HepG2 (cell line): Measurements from ENCODE around the gene IQSEC1. TPM values are rescaled to one million over a fixed set of nuclear protein-coding genes. Genes with fewer than 3 reads are reported as not detected.

ENCODE experiments used
- ATAC-seq: fragments of 200-7000 bp; cut with Tn5 transposase; 3 replicates; pipeline ENCODE4 v1.9.1; 2020; ENCODE audit warnings: mild to moderate bottlenecking, moderate library complexity
- BruUV-seq: library from RNA; stranded (reverse); fragments of 400-500 nt; replicated peaks from 2 replicates; lab custom pipeline; 2021; lab: Mats Ljungman, UMichigan
- CTCF ChIA-PET: fragments of 300-600 bp; formaldehyde crosslinking; extraction: SDS; loops from one replicate; lab custom pipeline; 2021; ENCODE audit warnings: low total read pairs, inconsistent platforms, low intra/inter-chr PET ratio; lab: Yijun Ruan, JAX
- POLR2A ChIA-PET: fragments of 350-600 bp; sonication (Branson Sonifier 250); formaldehyde crosslinking; loops from one replicate; lab custom pipeline; 2020; ENCODE audit warnings: antibody characterized with exemption, inconsistent platforms; lab: Yijun Ruan, JAX
- DNase-seq: peaks from one replicate; pipeline ENCODE4 v3.0.0-alpha.2; 2015; ENCODE audit warnings: low spot score
- FAIRE-seq: peaks from 3 replicates; lab custom pipeline; 2011; peaks lifted over from hg19 to GRCh38; lab: Jason Lieb, UNC
- H2AFZ ChIP-seq: one replicate; pipeline ENCODE4 v1.6.1; 2011; ENCODE audit warnings: low read length, inconsistent platforms
- H3K27ac ChIP-seq: fragments of 300-600 bp; 3 replicates; pipeline ENCODE4 v1.8.0; 2011; ENCODE audit warnings: mixed run types, mild to moderate bottlenecking, mixed read lengths, low read length, inconsistent platforms; ENCODE audit not compliant: insufficient read depth; ENCODE audit errors: extremely low read length
- H3K27me3 ChIP-seq, 2 experiments: fragments of 200-600 bp in 1 of 2; 2 replicates in 1 of 2; 3 replicates in 1 of 2; pipeline versions ENCODE4 v1.6.0 to v1.8.0; 2011; ENCODE audit warnings: low read length in 2 of 2, mild to moderate bottlenecking in 2 of 2, moderate library complexity in 2 of 2, inconsistent platforms in 1 of 2; ENCODE audit not compliant: insufficient read depth in 2 of 2, control insufficient read depth in 1 of 2
- H3K36me3 ChIP-seq, 2 experiments: fragments of 200-600 bp in 1 of 2; replicated peaks in 1 of 2; 2 replicates in 1 of 2; 3 replicates in 1 of 2; pipeline versions ENCODE4 v1.5.1 to v1.8.0; 2011; ENCODE audit warnings: low read length in 2 of 2, inconsistent platforms in 1 of 2; ENCODE audit not compliant: insufficient read depth in 2 of 2, control insufficient read depth in 1 of 2
- H3K4me1 ChIP-seq: 2 replicates; pipeline ENCODE4 v1.5.1; 2012; ENCODE audit warnings: low read length, inconsistent platforms; ENCODE audit not compliant: insufficient read depth
- H3K4me2 ChIP-seq: 2 replicates; pipeline ENCODE4 v1.6.0; 2011; ENCODE audit warnings: low read depth, low read length, inconsistent platforms
- H3K4me3 ChIP-seq, 3 experiments: fragments of 200-600 bp in 1 of 3; sonication (generic), shearing (Covaris generic) in 1 of 3; replicated peaks in 1 of 3; 2 replicates each; pipeline ENCODE4 v1.5.1; 2011 to 2016; ENCODE audit warnings: low read length in 3 of 3, inconsistent platforms in 2 of 3, low read depth in 2 of 3, mild to moderate bottlenecking in 2 of 3, control low read depth in 1 of 3, mixed read lengths in 1 of 3; ENCODE audit not compliant: insufficient read depth in 1 of 3
- H3K79me2 ChIP-seq: one replicate; pipeline ENCODE4 v1.6.1; 2011; ENCODE audit warnings: low read length, inconsistent platforms; ENCODE audit not compliant: insufficient read depth
- H3K9ac ChIP-seq: 2 replicates; pipeline ENCODE4 v1.6.0; 2011; ENCODE audit warnings: mild to moderate bottlenecking, low read depth, low read length, inconsistent platforms; ENCODE audit not compliant: insufficient read depth
- H3K9me3 ChIP-seq: 2 replicates; pipeline ENCODE4 v1.5.1; 2012; ENCODE audit warnings: mild to moderate bottlenecking, low read length
- H4K20me1 ChIP-seq: 2 replicates; pipeline ENCODE4 v1.6.0; 2011; ENCODE audit warnings: inconsistent platforms, mild to moderate bottlenecking, low read length, moderate library complexity; ENCODE audit not compliant: insufficient read depth
- AGO1 ChIP-seq: fragments of 200-400 bp; formaldehyde crosslinking; IDR thresholded peaks from 2 replicates; pipeline ENCODE4 v1.6.1; 2017; ENCODE audit warnings: mild to moderate bottlenecking, low read depth, low read length, moderate library complexity; ENCODE audit not compliant: poor library complexity, severe bottlenecking
- GABPA ChIP-seq, 2 experiments: IDR thresholded peaks; 2 replicates each; pipeline ENCODE4 v1.6.1; 2011 to 2016; ENCODE audit warnings: low read depth in 2 of 2, low read length in 1 of 2, missing biosample characterization in 1 of 2, missing genetic modification characterization in 1 of 2
- NFE2L2 ChIP-seq: fragments of 150-350 bp; IDR thresholded peaks from 2 replicates; pipeline ENCODE4 v1.6.1; 2014; ENCODE audit warnings: low read length
- NKX3-1 ChIP-seq: sonication (generic); formaldehyde crosslinking; IDR thresholded peaks from 2 replicates; pipeline ENCODE4 v1.5.0; 2020; ENCODE audit warnings: missing genetic modification reagents
- SMYD3 ChIP-seq: sonication (generic); formaldehyde crosslinking; IDR thresholded peaks from 2 replicates; pipeline ENCODE4 v1.8.1; 2023; ENCODE audit warnings: mild to moderate bottlenecking, missing genetic modification reagents
- SYNCRIP ChIP-seq: fragments of 200-400 bp; formaldehyde crosslinking; IDR thresholded peaks from 2 replicates; pipeline ENCODE4 v1.6.1; 2018; ENCODE audit warnings: mild to moderate bottlenecking, low read depth, low read length; ENCODE audit not compliant: insufficient read depth
- YEATS4 ChIP-seq: sonication (generic); formaldehyde crosslinking; IDR thresholded peaks from 2 replicates; pipeline ENCODE4 v1.4.0; 2020; ENCODE audit warnings: missing genetic modification reagents, borderline replicate concordance
- ZFP37 ChIP-seq: sonication (generic); formaldehyde crosslinking; IDR thresholded peaks from 2 replicates; pipeline ENCODE4 v1.4.0; 2020; ENCODE audit warnings: missing genetic modification reagents, borderline replicate concordance
- ZNF264 ChIP-seq: sonication (generic); formaldehyde crosslinking; IDR thresholded peaks from 2 replicates; pipeline ENCODE4 v1.4.0; 2020; ENCODE audit warnings: missing genetic modification reagents
- ZNF274 ChIP-seq: sonication (generic); formaldehyde crosslinking; IDR thresholded peaks from 2 replicates; pipeline ENCODE4 v1.5.1; 2020; ENCODE audit warnings: mild to moderate bottlenecking, missing genetic modification reagents
- ZNF33B ChIP-seq: sonication (generic); formaldehyde crosslinking; IDR thresholded peaks from 2 replicates; pipeline ENCODE4 v1.5.1; 2020; ENCODE audit warnings: mild to moderate bottlenecking, missing genetic modification reagents
- ZNF543 ChIP-seq: sonication (generic); formaldehyde crosslinking; IDR thresholded peaks from 2 replicates; pipeline ENCODE4 v1.4.0; 2020; ENCODE audit warnings: mild to moderate bottlenecking, missing genetic modification reagents
- ZNF724P ChIP-seq: sonication (generic); formaldehyde crosslinking; IDR thresholded peaks from 2 replicates; pipeline ENCODE4 v1.8.0; 2022; ENCODE audit warnings: missing genetic modification reagents, borderline replicate concordance
- WGBS: methylation state at CpG from one replicate; pipeline ENCODE4 v1.1.6; 2017; ENCODE audit warnings: low lambda C conversion rate; 5-methylcytosine and 5-hydroxymethylcytosine counted together
- in situ Hi-C: cut with HindIII; loops from 2 replicates; pipeline ENCODE4 v1.10.0; 2017; ENCODE audit warnings: low pct_unique_long_range_greater_than_20kb; ENCODE audit not compliant: extremely low pct_ligation_motif_present
- intact Hi-C: fragments of 100-400 bp; cut with micrococcal nuclease; formaldehyde crosslinking; loops from one replicate; pipeline ENCODE4 v1.10.0; 2022; ENCODE audit not compliant: unreplicated experiment
- polyA plus RNA-seq, 8 experiments: library from polyadenylated mRNA; depleted of rRNA in 3 of 8; stranded (reverse) in 7 of 8; unstranded in 1 of 8; fragments of >200 nt; fragmentation: Illumina TruSeq in 4 of 8; extraction: Trizol in 4 of 8; gene quantifications; 2 replicates each; pipeline versions ENCODE4 v1.2.1 to v1.2.3, GENCODE V29; 2011 to 2016; ENCODE audit warnings: low read depth in 4 of 8, missing spikeins in 1 of 8, mixed read lengths in 1 of 8; ENCODE audit not compliant: insufficient read depth in 1 of 8
- total RNA-seq, 5 experiments: library from RNA; depleted of rRNA; stranded (reverse); fragments of >200 nt; fragmentation: Illumina TruSeq; extraction: Trizol; gene quantifications; 2 replicates each; pipeline ENCODE4 v1.2.3, GENCODE V29; 2016; ENCODE audit warnings: low read depth in 1 of 5
- TF ChIP-seq, protein P1 (sequence below): conservative IDR thresholded peaks from 2 replicates; pipeline ENCODE4 v1.6.1; 2018; ENCODE audit warnings: missing genetic modification reagents
- TF ChIP-seq, protein P2 (sequence below), 2 experiments: sonication (generic) in 1 of 2; formaldehyde crosslinking in 1 of 2; IDR thresholded peaks; 2 replicates each; pipeline versions ENCODE4 v1.5.1 to v1.6.1; 2011 to 2020; ENCODE audit warnings: borderline replicate concordance in 1 of 2, low read depth in 1 of 2, low read length in 1 of 2, mild to moderate bottlenecking in 1 of 2, missing genetic modification reagents in 1 of 2, moderate library complexity in 1 of 2

Gene IQSEC1
- total and polyA plus RNA-seq, 2 of the 13 experiments (the other 11 are each of a cell fraction or from before 2014, with no cell fraction given) = 17.4 to 20.2 TPM

DNA sequence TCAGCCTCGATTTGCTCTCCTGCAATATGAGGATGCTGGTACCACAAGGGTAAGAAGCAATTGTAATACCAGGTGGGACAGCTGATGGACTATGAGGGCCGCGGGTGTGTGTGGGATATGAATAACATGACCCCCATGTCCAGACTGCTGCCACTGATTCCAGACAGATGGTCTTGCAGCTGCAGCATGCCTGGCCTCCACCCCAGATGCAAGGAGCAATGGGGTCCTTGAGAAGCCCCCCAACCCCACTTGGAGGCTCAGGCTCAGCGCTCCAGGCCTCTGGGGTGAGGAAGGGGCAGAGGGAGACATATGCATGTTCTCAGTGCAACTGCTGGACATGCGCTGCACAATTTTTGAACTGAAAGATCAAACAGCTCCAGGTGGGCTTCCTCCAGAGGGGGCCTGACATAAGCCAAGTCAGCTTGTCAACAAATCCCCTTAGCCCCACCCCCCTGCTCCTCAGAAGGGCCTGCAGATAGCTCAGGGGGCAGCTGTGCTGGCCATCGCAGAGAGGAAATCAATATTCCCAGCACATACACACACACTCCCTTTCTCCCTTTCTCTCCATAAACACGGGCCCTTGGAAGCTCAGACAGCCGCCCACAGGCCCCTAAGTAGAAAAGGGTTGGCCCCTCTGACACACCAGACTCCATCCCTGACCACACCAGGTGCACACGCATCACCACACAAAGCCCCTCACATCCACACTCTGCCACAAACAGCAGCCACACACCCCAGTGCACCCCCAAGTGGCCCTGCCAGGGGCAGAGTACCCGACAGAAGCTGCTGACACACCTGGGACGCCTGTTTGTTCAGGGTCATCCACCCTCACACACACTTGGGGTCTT is 107.0 kb downstream of the IQSEC1 start (continued):
- TF ChIP-seq, protein P1, sequence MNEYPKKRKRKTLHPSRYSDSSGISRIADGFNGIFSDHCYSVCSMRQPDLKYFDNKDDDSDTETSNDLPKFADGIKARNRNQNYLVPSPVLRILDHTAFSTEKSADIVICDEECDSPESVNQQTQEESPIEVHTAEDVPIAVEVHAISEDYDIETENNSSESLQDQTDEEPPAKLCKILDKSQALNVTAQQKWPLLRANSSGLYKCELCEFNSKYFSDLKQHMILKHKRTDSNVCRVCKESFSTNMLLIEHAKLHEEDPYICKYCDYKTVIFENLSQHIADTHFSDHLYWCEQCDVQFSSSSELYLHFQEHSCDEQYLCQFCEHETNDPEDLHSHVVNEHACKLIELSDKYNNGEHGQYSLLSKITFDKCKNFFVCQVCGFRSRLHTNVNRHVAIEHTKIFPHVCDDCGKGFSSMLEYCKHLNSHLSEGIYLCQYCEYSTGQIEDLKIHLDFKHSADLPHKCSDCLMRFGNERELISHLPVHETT (CRISPR knock-in tag) = no peak

DNA sequence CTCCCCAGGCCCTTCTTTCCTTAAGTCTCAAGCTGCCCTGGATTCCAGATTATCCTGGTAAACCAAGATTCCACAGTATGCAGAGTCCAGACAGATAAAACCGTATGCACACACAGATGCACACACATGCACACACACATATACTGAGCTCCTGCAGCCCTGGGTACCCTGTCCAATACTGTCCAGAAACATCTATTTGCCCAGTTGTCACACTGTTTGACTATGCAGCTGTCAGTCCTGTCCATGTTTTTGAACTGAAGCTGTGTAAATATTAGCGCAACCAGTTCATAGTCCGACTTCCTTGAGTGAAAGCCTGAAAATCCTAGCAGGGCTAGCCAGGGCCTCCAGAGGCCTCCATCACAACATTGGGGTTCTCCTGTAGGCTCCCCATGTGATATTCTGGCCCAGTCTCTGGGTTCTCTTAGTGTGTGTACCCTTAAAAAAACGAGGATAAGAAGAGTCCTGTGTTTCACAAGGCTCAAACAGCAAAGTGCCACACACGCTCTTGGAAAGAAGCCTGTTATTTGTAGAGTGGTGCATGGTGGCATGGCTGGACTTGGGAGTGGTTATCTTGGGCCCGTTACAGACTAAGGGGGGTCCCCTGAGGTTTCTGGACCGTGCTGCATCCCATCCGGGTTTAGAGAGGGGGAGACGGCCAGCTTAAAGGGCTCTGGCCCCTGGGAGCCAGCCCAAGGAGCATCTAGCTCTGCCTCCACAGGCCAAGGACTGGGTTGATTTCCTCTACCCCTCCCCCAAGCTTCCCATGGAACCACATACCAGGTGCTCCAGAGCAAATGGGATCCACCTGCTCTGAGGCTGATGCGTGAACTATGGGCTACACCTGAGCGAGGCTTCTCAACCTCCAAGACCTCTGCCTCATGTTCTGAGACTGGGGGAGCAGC is 108.3 kb downstream of the IQSEC1 start:
- intact Hi-C loops (loop anchor here (2.0 to 5.0 kb wide), 2 partner anchors 28 to 1212 kb away; partner anchors contain the start of genes LSM3 and XPC), in situ Hi-C loops (no loop called here)
- ChIA-PET CTCF (no interaction called here), POLR2A (interaction anchor here (0.7 to 3.9 kb wide), 14 partner anchors 8 to 648 kb away, joined by 3 to 29 read pairs (median 4); partner anchors contain the start of gene HDAC11)
- Histone ChIP-seq H3K27me3 (peaks cover 0 to 3% of the 10 kb centered on the region in 2 experiments; a peak in 1 of 5 replicates), H4K20me1 (peaks cover 43% of the 10 kb centered on the region), H2AFZ (no peak overlapping the region), H3K36me3 (peaks cover 9 to 21% of the 10 kb centered on the region in 2 experiments; a peak in 4 of 5 replicates), H3K9ac (peak overlapping the region; percentile 94), H3K4me2 (peak overlapping the region; percentile 78), H3K27ac (peak overlapping the region; percentile 81), H3K79me2 (peaks cover 73% of the 10 kb centered on the region), H3K4me3 (peak overlapping the region; percentile 94 to 95 (median 95); a peak in 5 of 6 replicates), H3K9me3 (no peaks in the 10 kb centered on the region), H3K4me1 (peaks cover 84% of the 10 kb centered on the region)
- peak; percentile 98 for DNase-seq
- peak; percentile 84 for ATAC-seq
- no TSS peak for BruUV-seq
- 0% methylated on average over 3 of the region's 11 CpGs for WGBS
- peak; percentile 100 for FAIRE-seq
- TF ChIP-seq SMYD3 (CRISPR knock-in tag) (peak; percentile 79; the same call in 1 of the 2 replicates), AGO1 (no peak), GABPA (IDR thresholded peaks at IDR 0.05; ENCODE audit: low read depth, low read length) (no peak), GABPA (CRISPR knock-in tag; IDR thresholded peaks at IDR 0.05; ENCODE audit: low read depth) (0 out of 2 replicates have a peak, but pooled peaks have one; percentile 19), YEATS4 (CRISPR knock-in tag) (peak; percentile 81), ZNF724P (CRISPR knock-in tag) (no peak), ZNF33B (CRISPR knock-in tag) (peak; percentile 79; the same call in 1 of the 2 replicates), SYNCRIP (no peak), NFE2L2 (no peak), ZNF274 (no peak), NKX3-1 (no peak), ZNF264 (CRISPR knock-in tag) (0 out of 2 replicates have a peak, but pooled peaks have one; percentile 80), ZFP37 (CRISPR knock-in tag) (no peak), ZNF543 (CRISPR knock-in tag) (no peak)
- TF ChIP-seq, protein P2, sequence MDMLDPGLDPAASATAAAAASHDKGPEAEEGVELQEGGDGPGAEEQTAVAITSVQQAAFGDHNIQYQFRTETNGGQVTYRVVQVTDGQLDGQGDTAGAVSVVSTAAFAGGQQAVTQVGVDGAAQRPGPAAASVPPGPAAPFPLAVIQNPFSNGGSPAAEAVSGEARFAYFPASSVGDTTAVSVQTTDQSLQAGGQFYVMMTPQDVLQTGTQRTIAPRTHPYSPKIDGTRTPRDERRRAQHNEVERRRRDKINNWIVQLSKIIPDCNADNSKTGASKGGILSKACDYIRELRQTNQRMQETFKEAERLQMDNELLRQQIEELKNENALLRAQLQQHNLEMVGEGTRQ (IDR thresholded peaks at IDR 0.05; ENCODE audit: low read depth, low read length) = no peak
- TF ChIP-seq, protein P2 (CRISPR knock-in tag; IDR thresholded peaks at IDR 0.05; ENCODE audit: borderline replicate concordance) = no peak
